OCI-LY3 (cell line): ENCODE results near the gene SH2D6.

Experiments
- CTCF ChIP-seq: fragments of 200-600, 300-600 bp; sonication (generic); IDR thresholded peaks from 2 replicates; pipeline ENCODE4 v1.5.1; 2014; ENCODE audit warnings: antibody characterized with exemption, low read length, low read depth
- EZH2phosphoT487 ChIP-seq: fragments of 200-600 bp; shearing (Covaris generic); IDR thresholded peaks from 2 replicates; pipeline ENCODE4 v1.6.1; 2018; ENCODE audit warnings: antibody characterized with exemption, mixed run types, low read depth

DNA sequence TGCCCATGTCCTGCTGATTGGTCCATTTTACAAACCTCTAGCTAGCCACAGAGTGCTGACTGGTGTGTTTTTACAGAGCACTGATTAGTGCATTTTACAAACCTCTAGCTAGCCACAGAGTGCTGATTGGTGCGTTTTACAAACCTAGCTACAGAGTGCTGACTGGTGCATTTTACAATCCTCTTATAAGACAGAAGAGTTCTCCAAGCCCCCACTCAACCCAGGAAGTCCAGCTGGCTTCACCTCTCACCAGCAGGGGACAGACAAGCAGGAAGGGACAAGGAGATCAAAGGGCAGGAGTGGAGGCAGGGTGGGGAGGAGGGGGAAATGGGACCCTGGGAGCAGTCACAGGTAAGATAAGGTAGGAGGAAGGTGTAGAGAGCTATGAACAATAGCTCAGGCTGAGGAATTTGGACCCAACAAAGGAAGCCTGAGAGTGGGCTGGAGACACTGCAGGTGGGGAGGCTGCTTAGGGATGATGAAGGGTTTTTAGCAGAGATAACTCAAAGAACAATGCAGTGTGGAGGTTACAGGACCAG is 37.1 kb downstream of the SH2D6 start:
- TF ChIP-seq CTCF, result no peak
- TF ChIP-seq EZH2phosphoT487, result no peak
